ENCODE data around the gene FPR2.

DNA sequence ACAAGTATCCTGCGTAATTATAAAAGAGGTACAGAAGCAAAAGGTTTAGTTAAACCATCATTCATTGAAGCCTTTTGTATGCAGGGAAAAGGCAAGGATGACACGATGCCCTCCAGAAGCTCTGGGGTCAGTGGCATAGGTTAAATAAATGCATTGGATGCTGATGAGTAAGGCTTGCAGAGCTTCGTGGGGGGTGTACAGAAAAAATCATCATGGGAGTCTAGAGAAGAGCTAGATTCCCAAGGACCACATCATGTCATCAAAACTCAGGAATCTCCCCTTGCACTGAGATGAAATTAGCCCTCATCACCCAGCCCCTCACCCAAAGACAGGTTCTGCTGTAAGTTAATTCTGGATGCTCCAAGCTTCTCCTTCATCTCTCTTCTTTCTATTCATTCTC, 17.6 kb upstream of the FPR2 start:
- TF ChIP-seq, protein P1, sequence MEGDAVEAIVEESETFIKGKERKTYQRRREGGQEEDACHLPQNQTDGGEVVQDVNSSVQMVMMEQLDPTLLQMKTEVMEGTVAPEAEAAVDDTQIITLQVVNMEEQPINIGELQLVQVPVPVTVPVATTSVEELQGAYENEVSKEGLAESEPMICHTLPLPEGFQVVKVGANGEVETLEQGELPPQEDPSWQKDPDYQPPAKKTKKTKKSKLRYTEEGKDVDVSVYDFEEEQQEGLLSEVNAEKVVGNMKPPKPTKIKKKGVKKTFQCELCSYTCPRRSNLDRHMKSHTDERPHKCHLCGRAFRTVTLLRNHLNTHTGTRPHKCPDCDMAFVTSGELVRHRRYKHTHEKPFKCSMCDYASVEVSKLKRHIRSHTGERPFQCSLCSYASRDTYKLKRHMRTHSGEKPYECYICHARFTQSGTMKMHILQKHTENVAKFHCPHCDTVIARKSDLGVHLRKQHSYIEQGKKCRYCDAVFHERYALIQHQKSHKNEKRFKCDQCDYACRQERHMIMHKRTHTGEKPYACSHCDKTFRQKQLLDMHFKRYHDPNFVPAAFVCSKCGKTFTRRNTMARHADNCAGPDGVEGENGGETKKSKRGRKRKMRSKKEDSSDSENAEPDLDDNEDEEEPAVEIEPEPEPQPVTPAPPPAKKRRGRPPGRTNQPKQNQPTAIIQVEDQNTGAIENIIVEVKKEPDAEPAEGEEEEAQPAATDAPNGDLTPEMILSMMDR (IDR thresholded peaks at IDR 0.05; ENCODE audit: insufficient read depth, low read depth, low read length) = no peak
- TF ChIP-seq EZH2 (IDR thresholded peaks at IDR 0.05; ENCODE audit: insufficient read depth, low read length) = no peak

All from astrocyte (in vitro differentiated cells and primary cell).